Measurements from ENCODE around the gene AIPL1. TPM values are rescaled to one million over a fixed set of nuclear protein-coding genes. Genes with fewer than 3 reads are reported as not detected.

AIPL1 gene
- total RNA-seq, 2 experiments from 2014 or later: not detected

GRCh38 chr17:6425407-6425806 lies 9.5 kb downstream of the AIPL1 start:
- Histone ChIP-seq H3K4me1 (ENCODE audit: insufficient read depth, low read length) (peaks cover 27% of the 10 kb centered on the region), H3K27ac (ENCODE audit: low read depth in 1 of 2, low read length in 2 of 2) (no peak overlapping the region), H3K36me3 (ENCODE audit: insufficient read depth, low read length) (no peaks in the 10 kb centered on the region), H3K9me3 (ENCODE audit: control insufficient read depth in 1 of 2, insufficient read depth in 1 of 2, low read length in 2 of 2) (peaks cover 0 to 3% of the 10 kb centered on the region in 2 experiments), H3K4me3 (ENCODE audit: low read length) (no peak overlapping the region), H3K27me3 (ENCODE audit: control insufficient read depth in 1 of 2, insufficient read depth in 2 of 2, low read length in 2 of 2) (peaks cover 0 to 5% of the 10 kb centered on the region in 2 experiments)
- intact Hi-C loops (cut with DNase I, micrococcal nuclease): loop anchor here (10.0 kb wide), 2 partner anchors 981 to 1181 kb away; no protein-coding TSS in a partner anchor
- H3K4me1 Mint-ChIP-seq (ENCODE audit: low read depth): peaks cover 16% of the 10 kb centered on the region
- peaks cover 28% of the 10 kb centered on the region for H3K27me3 Mint-ChIP-seq
- no peak overlapping the region for H3K4me3 Mint-ChIP-seq
- no peak for ATAC-seq (ENCODE audit: poor library complexity)
- no peak for DNase-seq
- peaks cover 3% of the 10 kb centered on the region for H3K9me3 Mint-ChIP-seq
- H3K36me3 Mint-ChIP-seq (ENCODE audit: low read depth): no peaks in the 10 kb centered on the region
- no peak for TF ChIP-seq CTCF (IDR thresholded peaks at IDR 0.05)
- ChIA-PET CTCF (interaction anchor here (0.6 to 2.7 kb wide), 2 partner anchors 11 to 1019 kb away, joined by 3 to 7 read pairs; no protein-coding TSS in a partner anchor), POLR2A (no interaction called here)
- no peak overlapping the region for H3K27ac Mint-ChIP-seq

DNA sequence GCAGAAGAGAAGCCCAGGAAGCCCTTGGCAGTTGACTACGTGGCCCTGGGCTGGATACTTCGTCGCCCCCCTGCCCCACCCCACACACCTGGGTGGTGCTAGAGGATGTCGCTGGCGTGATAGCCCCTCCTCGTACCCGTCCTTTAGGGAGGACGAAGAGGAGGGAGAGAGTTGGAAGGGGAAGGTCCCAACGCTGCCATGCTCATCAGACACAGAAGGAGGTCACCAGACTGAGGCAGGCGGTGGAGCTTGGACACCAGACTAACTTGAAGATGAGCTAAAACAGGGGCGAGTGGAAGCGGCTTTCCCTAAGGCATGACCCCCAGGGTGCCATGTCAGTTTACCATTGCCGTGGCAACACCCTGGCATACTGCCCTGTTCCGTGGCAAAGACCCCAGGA lies 11.0 kb downstream of the AIPL1 start:
- no peak overlapping the region for H3K27ac Mint-ChIP-seq
- Histone ChIP-seq H3K9me3 (ENCODE audit: control insufficient read depth in 1 of 2, insufficient read depth in 1 of 2, low read length in 2 of 2) (no peaks in the 10 kb centered on the region), H3K27me3 (ENCODE audit: control insufficient read depth in 1 of 2, insufficient read depth in 2 of 2, low read length in 2 of 2) (peaks cover 0 to 5% of the 10 kb centered on the region in 2 experiments), H3K27ac (ENCODE audit: low read depth in 1 of 2, low read length in 2 of 2) (no peak overlapping the region), H3K36me3 (ENCODE audit: insufficient read depth, low read length) (no peaks in the 10 kb centered on the region), H3K4me1 (ENCODE audit: insufficient read depth, low read length) (peaks cover 27% of the 10 kb centered on the region), H3K4me3 (ENCODE audit: low read length) (no peak overlapping the region)
- no peak for TF ChIP-seq CTCF (IDR thresholded peaks at IDR 0.05)
- no peaks in the 10 kb centered on the region for H3K36me3 Mint-ChIP-seq (ENCODE audit: low read depth)
- POLR2A ChIA-PET: no interaction called here
- intact Hi-C loops (cut with DNase I, micrococcal nuclease): loop anchor here (5.0 to 10.0 kb wide), 3 partner anchors 979 to 1179 kb away; no protein-coding TSS in a partner anchor
- ATAC-seq (ENCODE audit: poor library complexity) (no peak), DNase-seq (no peak)
- CTCF ChIA-PET: interaction anchor here (2.7 kb wide), 1 partner anchor 12 kb away, joined by 7 read pairs; no protein-coding TSS in a partner anchor
- peaks cover 31% of the 10 kb centered on the region for H3K27me3 Mint-ChIP-seq
- H3K4me3 Mint-ChIP-seq: no peak overlapping the region
- peaks cover 16% of the 10 kb centered on the region for H3K4me1 Mint-ChIP-seq (ENCODE audit: low read depth)
- no peaks in the 10 kb centered on the region for H3K9me3 Mint-ChIP-seq

- Histone ChIP-seq H3K27ac (ENCODE audit: low read depth in 1 of 2, low read length in 2 of 2) (no peak overlapping the region), H3K9me3 (ENCODE audit: control insufficient read depth in 1 of 2, insufficient read depth in 1 of 2, low read length in 2 of 2) (no peaks in the 10 kb centered on the region), H3K27me3 (ENCODE audit: control insufficient read depth in 1 of 2, insufficient read depth in 2 of 2, low read length in 2 of 2) (peaks cover 0 to 5% of the 10 kb centered on the region in 2 experiments), H3K4me1 (ENCODE audit: insufficient read depth, low read length) (peaks cover 20% of the 10 kb centered on the region), H3K4me3 (ENCODE audit: low read length) (no peak overlapping the region), H3K36me3 (ENCODE audit: insufficient read depth, low read length) (no peaks in the 10 kb centered on the region)
- H3K27ac Mint-ChIP-seq: no peak overlapping the region
- ChIA-PET POLR2A (no interaction called here), CTCF (interaction anchor here (1.7 to 2.7 kb wide), 2 partner anchors 13 to 14 kb away, joined by 4 to 7 read pairs; no protein-coding TSS in a partner anchor)
- intact Hi-C loops (cut with DNase I, micrococcal nuclease): loop anchor here (1.0 to 10.0 kb wide), 5 partner anchors 830 to 1178 kb away; no protein-coding TSS in a partner anchor
- no peaks in the 10 kb centered on the region for H3K9me3 Mint-ChIP-seq
- peaks cover 35% of the 10 kb centered on the region for H3K27me3 Mint-ChIP-seq
- H3K36me3 Mint-ChIP-seq (ENCODE audit: low read depth): no peaks in the 10 kb centered on the region
- no peak overlapping the region for H3K4me3 Mint-ChIP-seq
- H3K4me1 Mint-ChIP-seq (ENCODE audit: low read depth): peaks cover 10% of the 10 kb centered on the region
- ATAC-seq (ENCODE audit: poor library complexity) (no peak), DNase-seq (no peak)
- no peak for TF ChIP-seq CTCF (IDR thresholded peaks at IDR 0.05)
These were observed 12.2 kb downstream of the AIPL1 start for GRCh38 chr17:6422654-6423241.

Measured in CD4-positive, alpha-beta T cell (primary cell).